ENCODE results near the gene GET4. TPM values are rescaled to one million over a fixed set of nuclear protein-coding genes. Genes with fewer than 3 reads are reported as not detected.

GET4 gene
- total and polyA plus RNA-seq, 2 of the 4 experiments (the other 2 are of a cell fraction): 11.3 to 30.9 TPM

- Histone ChIP-seq H3K56ac (ENCODE audit: extremely low read depth, insufficient read depth, low read length) (no peak overlapping the region), H3K9me1 (ENCODE audit: insufficient read depth, low read length) (no peaks in the 10 kb centered on the region), H3K4ac (ENCODE audit: low read depth, low read length) (no peak overlapping the region), H3K4me3 (ENCODE audit: insufficient read depth, low read depth, low read length) (no peak overlapping the region), H3K79me1 (ENCODE audit: low read depth in 1 of 2, low read length in 2 of 2) (no peaks in the 10 kb centered on the region), H3K4me2 (ENCODE audit: low read depth, low read length) (no peak overlapping the region), H4K5ac (ENCODE audit: low read depth, low read length) (no peak overlapping the region), H3K18ac (ENCODE audit: low read depth, low read length) (no peak overlapping the region), H2BK120ac (ENCODE audit: low read depth, low read length) (no peak overlapping the region), H3K36me3 (ENCODE audit: control insufficient read depth, insufficient read depth, low read length) (no peaks in the 10 kb centered on the region), H2BK5ac (ENCODE audit: low read depth, low read length, poor library complexity, severe bottlenecking) (no peak overlapping the region), H2BK20ac (ENCODE audit: low read depth, low read length) (no peak overlapping the region), H4K20me1 (ENCODE audit: insufficient read depth, low read length) (no peaks in the 10 kb centered on the region), H3K14ac (replicated peaks; ENCODE audit: low read depth, low read length) (no peak overlapping the region), H3K27me3 (ENCODE audit: control insufficient read depth, insufficient read depth, low read length) (no peaks in the 10 kb centered on the region), H4K91ac (ENCODE audit: insufficient read depth, low read depth, low read length) (no peak overlapping the region), H2BK15ac (ENCODE audit: low read depth, low read length) (no peak overlapping the region), H4K8ac (ENCODE audit: low read depth in 2 of 2, low read length in 2 of 2) (no peak overlapping the region), H2AK5ac (ENCODE audit: low read depth, low read length) (no peak overlapping the region), H3K9me3 (ENCODE audit: control insufficient read depth, insufficient read depth, low read length) (no peaks in the 10 kb centered on the region), H3K23ac (ENCODE audit: low read depth, low read length) (no peak overlapping the region), H2AFZ (replicated peaks; ENCODE audit: low read length, poor library complexity) (peak overlapping the region; percentile 63), H2AK9ac (replicated peaks; ENCODE audit: low read depth, low read length, poor library complexity) (no peak overlapping the region), H3K9ac (ENCODE audit: low read depth, low read length) (no peak overlapping the region), H3K4me1 (ENCODE audit: control insufficient read depth, insufficient read depth, low read length) (no peaks in the 10 kb centered on the region), H3K27ac (ENCODE audit: insufficient read depth, low read length) (no peak overlapping the region)
- no TSS peak for BruUV-seq (replicated peaks)
- in situ Hi-C loops (cut with MboI; ENCODE audit: low sequenced_read_pairs): no loop called here
- ChIA-PET CTCF (interaction anchor here (0.6 kb wide), 1 partner anchor 14 kb away, joined by 3 read pairs; no protein-coding TSS in a partner anchor), POLR2A (ENCODE audit: unreplicated experiment) (interaction anchor here (0.6 kb wide), 1 partner anchor 76 kb away, joined by 10 read pairs; no protein-coding TSS in a partner anchor)
- DNase-seq (no peak), ATAC-seq (ENCODE audit: low read depth) (peak; percentile 29; the same call in 1 of the 2 replicates)
- dilution Hi-C loops (cut with HindIII; ENCODE audit: low sequenced_read_pairs, unreplicated experiment): no loop called here
- TF ChIP-seq CHD1 (IDR thresholded peaks at IDR 0.05; ENCODE audit: low read depth, low read length): no peak
- TF ChIP-seq MAFK (IDR thresholded peaks at IDR 0.05; ENCODE audit: low read depth, low read length): no peak
- no peak for TF ChIP-seq CTCF (conservative IDR thresholded peaks at IDR 0.05; ENCODE audit: low read depth, low read length)
- TF ChIP-seq, protein P1, sequence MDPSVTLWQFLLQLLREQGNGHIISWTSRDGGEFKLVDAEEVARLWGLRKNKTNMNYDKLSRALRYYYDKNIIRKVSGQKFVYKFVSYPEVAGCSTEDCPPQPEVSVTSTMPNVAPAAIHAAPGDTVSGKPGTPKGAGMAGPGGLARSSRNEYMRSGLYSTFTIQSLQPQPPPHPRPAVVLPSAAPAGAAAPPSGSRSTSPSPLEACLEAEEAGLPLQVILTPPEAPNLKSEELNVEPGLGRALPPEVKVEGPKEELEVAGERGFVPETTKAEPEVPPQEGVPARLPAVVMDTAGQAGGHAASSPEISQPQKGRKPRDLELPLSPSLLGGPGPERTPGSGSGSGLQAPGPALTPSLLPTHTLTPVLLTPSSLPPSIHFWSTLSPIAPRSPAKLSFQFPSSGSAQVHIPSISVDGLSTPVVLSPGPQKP (IDR thresholded peaks at IDR 0.05; ENCODE audit: borderline replicate concordance, low read depth, low read length): no peak
- TF ChIP-seq RAD21 (IDR thresholded peaks at IDR 0.05; ENCODE audit: low read length): no peak
- 80% methylated on average over 1 of the region's 17 CpGs; no CpG with 5 or more reads in 1 of the 2 experiments for WGBS, 2 experiments (ENCODE audit: extremely low coverage in 2 of 2, insufficient read length in 1 of 2)
- intact Hi-C loops (cut with micrococcal nuclease): no loop called here
Observed at GRCh38 chr7:916291-916941, 40.1 kb downstream of the GET4 start.

All from IMR-90 (cell line).